SK-N-SH treated with all-trans-retinoic acid at 6 μM for 48 hours (cell line): Measurements from ENCODE around the gene EBF3.

Source experiments
- ATAC-seq: fragments of 200-7000 bp; cut with Tn5 transposase; 3 replicates; pipeline ENCODE4 v1.9.1; 2020; ENCODE audit warnings: mild to moderate bottlenecking, moderate library complexity
- ARNTL ChIP-seq: fragments of 450-650 bp; formaldehyde crosslinking; IDR thresholded peaks from 2 replicates; pipeline ENCODE4 v1.5.0; 2020; ENCODE audit warnings: low read depth, mild to moderate bottlenecking, moderate library complexity, borderline replicate concordance
- BACH2 ChIP-seq: fragments of 250-450 bp; sonication (Bioruptor Pico); IDR thresholded peaks from 2 replicates; pipeline ENCODE4 v1.9.0; 2021; ENCODE audit warnings: mild to moderate bottlenecking, borderline replicate concordance
- CREB5 ChIP-seq: fragments of 250-450 bp; sonication (Bioruptor Pico); IDR thresholded peaks from 2 replicates; pipeline ENCODE4 v1.5.1; 2020; ENCODE audit warnings: low read depth, mild to moderate bottlenecking, moderate library complexity
- CSDC2 ChIP-seq: fragments of 250-450 bp; sonication (Bioruptor Pico); IDR thresholded peaks from 2 replicates; pipeline ENCODE4 v1.5.0; 2020; ENCODE audit warnings: mild to moderate bottlenecking, moderate library complexity
- ESRRG ChIP-seq: fragments of 250-450 bp; sonication (Bioruptor Pico); IDR thresholded peaks from 2 replicates; pipeline ENCODE4 v1.6.1; 2021; ENCODE audit warnings: mild to moderate bottlenecking
- GLIS3 ChIP-seq: fragments of 250-450 bp; sonication (Bioruptor Pico); IDR thresholded peaks from 2 replicates; pipeline ENCODE4 v1.5.0; 2020; ENCODE audit warnings: mild to moderate bottlenecking, moderate library complexity
- ISL1 ChIP-seq: fragments of 250-450 bp; sonication (Bioruptor Pico); IDR thresholded peaks from 2 replicates; pipeline ENCODE4 v2.1.2; 2022; ENCODE audit warnings: mild to moderate bottlenecking, moderate library complexity
- OSR1 ChIP-seq: fragments of 250-450 bp; sonication (Bioruptor Pico); IDR thresholded peaks from 2 replicates; pipeline ENCODE4 v1.8.0; 2022; ENCODE audit warnings: moderate library complexity, mild to moderate bottlenecking, inconsistent platforms
- PATZ1 ChIP-seq: fragments of 250-450 bp; sonication (Bioruptor Pico); IDR thresholded peaks from 2 replicates; pipeline ENCODE4 v1.8.0; 2020; ENCODE audit warnings: mild to moderate bottlenecking, moderate library complexity, borderline replicate concordance
- POU6F1 ChIP-seq: fragments of 250-450 bp; sonication (Bioruptor Pico); IDR thresholded peaks from 2 replicates; pipeline ENCODE4 v1.8.0; 2021; ENCODE audit warnings: low read depth, mild to moderate bottlenecking, moderate library complexity, borderline replicate concordance
- RARB ChIP-seq: fragments of 250-450 bp; sonication (Bioruptor Pico); IDR thresholded peaks from 2 replicates; pipeline ENCODE4 v1.8.0; 2021; ENCODE audit warnings: mild to moderate bottlenecking, moderate library complexity
- SNAI2 ChIP-seq: fragments of 250-450 bp; sonication (Bioruptor Pico); IDR thresholded peaks from 2 replicates; pipeline ENCODE4 v1.5.0; 2020; ENCODE audit warnings: mild to moderate bottlenecking, moderate library complexity
- TCF4 ChIP-seq: fragments of 250-450 bp; sonication (Bioruptor Pico); IDR thresholded peaks from 2 replicates; pipeline ENCODE4 v1.8.0; 2021; ENCODE audit warnings: mild to moderate bottlenecking, moderate library complexity, borderline replicate concordance
- TOX ChIP-seq: fragments of 250-450 bp; sonication (Bioruptor Pico); IDR thresholded peaks from 2 replicates; pipeline ENCODE4 v1.8.0; 2021; ENCODE audit warnings: mild to moderate bottlenecking, moderate library complexity, borderline replicate concordance
- TSHZ2 ChIP-seq: fragments of 250-450 bp; sonication (Bioruptor Pico); IDR thresholded peaks from 2 replicates; pipeline ENCODE4 v1.5.0; 2020; ENCODE audit warnings: mild to moderate bottlenecking, moderate library complexity
- ZC3H10 ChIP-seq: fragments of 250-450 bp; sonication (Bioruptor Pico); IDR thresholded peaks from 2 replicates; pipeline ENCODE4 v1.5.1; 2021; ENCODE audit warnings: mild to moderate bottlenecking, moderate library complexity
- ZNF565 ChIP-seq: fragments of 450-650 bp; formaldehyde crosslinking; conservative IDR thresholded peaks from 2 replicates; pipeline ENCODE4 v1.5.0; 2020; ENCODE audit warnings: low read depth, mild to moderate bottlenecking, moderate library complexity
- ZNF70 ChIP-seq: fragments of 450-650 bp; formaldehyde crosslinking; IDR thresholded peaks from 2 replicates; pipeline ENCODE4 v1.5.0; 2020; ENCODE audit warnings: mild to moderate bottlenecking, moderate library complexity
- ZNF8 ChIP-seq: fragments of 450-650 bp; formaldehyde crosslinking; IDR thresholded peaks from 2 replicates; pipeline ENCODE4 v1.5.0; 2020; ENCODE audit warnings: mild to moderate bottlenecking, moderate library complexity
- TF ChIP-seq, protein P1 (sequence below): fragments of 250-450 bp; sonication (Bioruptor Pico); IDR thresholded peaks from 2 replicates; pipeline ENCODE4 v1.5.1; 2021; ENCODE audit warnings: mild to moderate bottlenecking, moderate library complexity

Gene EBF3

GRCh38 chr10:130012129-130012528 lies 48.1 kb upstream of the EBF3 start (continued):
- TF ChIP-seq TSHZ2 (no peak), ZNF8 (CRISPR knock-in tag) (no peak)

DNA sequence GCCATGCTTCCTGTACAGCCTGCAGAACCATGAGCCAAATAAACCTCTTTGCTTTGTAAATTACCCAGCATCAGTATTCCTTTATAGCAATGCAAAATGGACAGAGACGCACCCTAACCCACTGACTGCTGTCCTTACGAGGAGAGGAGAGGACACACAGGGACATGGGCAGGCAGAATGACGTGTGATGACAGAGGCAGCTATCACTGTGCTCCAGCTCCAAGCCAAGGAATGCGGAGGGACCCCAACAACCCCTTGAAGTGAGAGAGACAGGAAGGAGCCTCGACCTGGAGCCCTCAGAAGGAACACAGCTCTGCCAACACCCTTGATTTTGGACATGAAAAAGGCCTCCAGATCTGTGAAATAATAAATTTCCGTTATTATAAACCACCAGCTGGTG lies 46.6 kb upstream of the EBF3 start:
- ATAC-seq: no peak
- TF ChIP-seq CSDC2 (CRISPR knock-in tag) (no peak), ZNF8 (CRISPR knock-in tag) (no peak), GLIS3 (CRISPR knock-in tag) (no peak), TOX (CRISPR knock-in tag) (no peak), TCF4 (CRISPR knock-in tag) (no peak), ESRRG (CRISPR knock-in tag) (no peak), SNAI2 (CRISPR knock-in tag) (no peak), PATZ1 (no peak), POU6F1 (no peak), TSHZ2 (no peak), ZNF565 (no peak), ISL1 (no peak), BACH2 (CRISPR knock-in tag) (no peak), OSR1 (CRISPR knock-in tag) (no peak), ZC3H10 (CRISPR knock-in tag) (no peak), RARB (CRISPR knock-in tag) (no peak), CREB5 (CRISPR knock-in tag) (no peak), ARNTL (CRISPR knock-in tag) (no peak)
- TF ChIP-seq, protein P1, sequence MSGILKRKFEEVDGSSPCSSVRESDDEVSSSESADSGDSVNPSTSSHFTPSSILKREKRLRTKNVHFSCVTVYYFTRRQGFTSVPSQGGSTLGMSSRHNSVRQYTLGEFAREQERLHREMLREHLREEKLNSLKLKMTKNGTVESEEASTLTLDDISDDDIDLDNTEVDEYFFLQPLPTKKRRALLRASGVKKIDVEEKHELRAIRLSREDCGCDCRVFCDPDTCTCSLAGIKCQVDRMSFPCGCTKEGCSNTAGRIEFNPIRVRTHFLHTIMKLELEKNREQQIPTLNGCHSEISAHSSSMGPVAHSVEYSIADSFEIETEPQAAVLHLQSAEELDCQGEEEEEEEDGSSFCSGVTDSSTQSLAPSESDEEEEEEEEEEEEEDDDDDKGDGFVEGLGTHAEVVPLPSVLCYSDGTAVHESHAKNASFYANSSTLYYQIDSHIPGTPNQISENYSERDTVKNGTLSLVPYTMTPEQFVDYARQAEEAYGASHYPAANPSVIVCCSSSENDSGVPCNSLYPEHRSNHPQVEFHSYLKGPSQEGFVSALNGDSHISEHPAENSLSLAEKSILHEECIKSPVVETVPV (CRISPR knock-in tag): no peak

GRCh38 chr10:130009228-130009627 lies 45.2 kb upstream of the EBF3 start:
- TF ChIP-seq ESRRG (CRISPR knock-in tag): no peak
- TF ChIP-seq POU6F1: no peak
- TF ChIP-seq ZNF70 (CRISPR knock-in tag): no peak
- no peak for TF ChIP-seq TSHZ2
- TF ChIP-seq ZC3H10 (CRISPR knock-in tag): no peak
- no peak for TF ChIP-seq OSR1 (CRISPR knock-in tag)
- no peak for TF ChIP-seq CSDC2 (CRISPR knock-in tag)
- no peak for TF ChIP-seq ISL1
- no peak for ATAC-seq
